H1 (cell line): Measurements from ENCODE around the gene MT1H. TPM values are rescaled to one million over a fixed set of nuclear protein-coding genes. Genes with fewer than 3 reads are reported as not detected.

Experiments
- CTCF ChIA-PET: fragments of 300-600 bp; sonication (Branson Sonifier 250); formaldehyde crosslinking; loops from one replicate; lab custom pipeline; 2021; ENCODE audit not compliant: partially characterized antibody; lab: Charles Lee
- POLR2A ChIA-PET: fragments of 300-600 bp; sonication (Branson Sonifier 250); formaldehyde crosslinking; loops from one replicate; lab custom pipeline; 2021; ENCODE audit warnings: inconsistent platforms; ENCODE audit not compliant: partially characterized antibody; lab: Charles Lee
- DNase-seq, 2 experiments: peaks; one replicate each; pipeline versions ENCODE4 v3.0.0 to v3.0.0-alpha.2; 2010 to 2022; ENCODE audit warnings: low spot score in 2 of 2, low read depth in 1 of 2, mixed read lengths in 1 of 2
- FAIRE-seq: peaks from 2 replicates; lab custom pipeline; 2011; peaks lifted over from hg19 to GRCh38; lab: Jason Lieb, UNC
- H2AFZ ChIP-seq: 2 replicates; pipeline ENCODE4 v1.8.1; 2012; ENCODE audit warnings: low read length, inconsistent platforms
- H2AK5ac ChIP-seq: 2 replicates; pipeline ENCODE4 v1.6.1; 2013; ENCODE audit warnings: low read depth, low read length
- H2BK120ac ChIP-seq: replicated peaks from 2 replicates; pipeline ENCODE3; 2013; ENCODE audit warnings: low read depth, low read length, inconsistent platforms
- H2BK12ac ChIP-seq: 2 replicates; pipeline ENCODE4 v1.6.1; 2013; ENCODE audit warnings: low read depth, low read length
- H2BK15ac ChIP-seq: 2 replicates; pipeline ENCODE4 v1.6.1; 2013; ENCODE audit warnings: low read length
- H2BK20ac ChIP-seq: 2 replicates; pipeline ENCODE4 v1.6.1; 2013; ENCODE audit warnings: low read length
- H2BK5ac ChIP-seq: 2 replicates; pipeline ENCODE4 v1.6.1; 2013; ENCODE audit warnings: low read depth, low read length
- H3K14ac ChIP-seq: 2 replicates; pipeline ENCODE4 v1.6.1; 2013; ENCODE audit warnings: inconsistent platforms; ENCODE audit not compliant: insufficient read length
- H3K18ac ChIP-seq: 2 replicates; pipeline ENCODE4 v1.6.1; 2013; ENCODE audit warnings: low read length; ENCODE audit errors: extremely low read depth
- H3K23ac ChIP-seq: 2 replicates; pipeline ENCODE4 v1.6.1; 2013; ENCODE audit warnings: inconsistent platforms; ENCODE audit not compliant: insufficient read length
- H3K23me2 ChIP-seq: 2 replicates; pipeline ENCODE4 v1.6.1; 2013; ENCODE audit warnings: low read depth, low read length
- H3K27ac ChIP-seq: 2 replicates; pipeline ENCODE4 v1.6.1; 2011; ENCODE audit warnings: low read depth, low read length, inconsistent platforms
- H3K27me3 ChIP-seq, 4 experiments: replicated peaks in 1 of 4; 1 replicate in 1 of 4; 2 replicates in 3 of 4; pipeline versions ENCODE4 v1.6.1 to v1.8.1; 2011 to 2013; ENCODE audit warnings: low read length in 3 of 4, mild to moderate bottlenecking in 3 of 4, inconsistent platforms in 2 of 4, mixed read lengths in 2 of 4, moderate library complexity in 1 of 4; ENCODE audit not compliant: control insufficient read depth in 3 of 4, insufficient read depth in 3 of 4; ENCODE audit errors: extremely low read depth in 1 of 4
- H3K36me3 ChIP-seq, 4 experiments: 2 replicates each; pipeline versions ENCODE4 v1.6.1 to v1.8.1; 2011 to 2013; ENCODE audit warnings: mild to moderate bottlenecking in 4 of 4, low read length in 3 of 4, moderate library complexity in 2 of 4, control low read depth in 1 of 4, inconsistent platforms in 1 of 4; ENCODE audit not compliant: insufficient read depth in 4 of 4, control insufficient read depth in 2 of 4
- H3K4ac ChIP-seq: replicated peaks from 2 replicates; pipeline ENCODE3; 2013; ENCODE audit warnings: low read length, low read depth, mixed read lengths, inconsistent platforms; ENCODE audit not compliant: insufficient read length
- H3K4me1 ChIP-seq, 4 experiments: replicated peaks in 1 of 4; 1 replicate in 1 of 4; 2 replicates in 3 of 4; pipeline versions ENCODE4 v1.6.1 to v1.8.1; 2011 to 2013; ENCODE audit warnings: low read length in 3 of 4, inconsistent platforms in 2 of 4, mixed read lengths in 1 of 4; ENCODE audit not compliant: insufficient read depth in 4 of 4, control insufficient read depth in 3 of 4
- H3K4me2 ChIP-seq, 2 experiments: 2 replicates each; pipeline versions ENCODE4 v1.6.1 to v1.8.1; 2011 to 2013; ENCODE audit warnings: low read depth in 2 of 2, low read length in 2 of 2, control low read depth in 1 of 2, inconsistent platforms in 1 of 2, mild to moderate bottlenecking in 1 of 2; ENCODE audit not compliant: insufficient read depth in 1 of 2
- H3K4me3 ChIP-seq, 4 experiments: fragments of 200-600, 300-600 bp in 1 of 4; sonication (generic), shearing (Covaris generic), sonication (Bioruptor Twin) in 1 of 4; 2 replicates each; pipeline versions ENCODE4 v1.5.1 to v1.8.1; 2011 to 2016; ENCODE audit warnings: low read length in 4 of 4, low read depth in 3 of 4, control low read depth in 2 of 4, inconsistent platforms in 2 of 4, mild to moderate bottlenecking in 2 of 4, mixed read lengths in 1 of 4, moderate library complexity in 1 of 4; ENCODE audit not compliant: insufficient read depth in 2 of 4; ENCODE audit errors: extremely low read depth in 1 of 4
- H3K56ac ChIP-seq: replicated peaks from 2 replicates; pipeline ENCODE3; 2013; ENCODE audit warnings: low read depth, mild to moderate bottlenecking, mixed read lengths, low read length, inconsistent platforms; ENCODE audit not compliant: insufficient read length
- H3K79me1 ChIP-seq: 2 replicates; pipeline ENCODE4 v1.6.1; 2013; ENCODE audit warnings: low read depth, low read length, control low read depth
- H3K79me2 ChIP-seq, 2 experiments: 2 replicates each; pipeline versions ENCODE4 v1.6.1 to v1.8.1; 2012 to 2013; ENCODE audit warnings: low read length in 2 of 2, mild to moderate bottlenecking in 2 of 2, inconsistent platforms in 1 of 2; ENCODE audit not compliant: insufficient read depth in 2 of 2, control insufficient read depth in 1 of 2
- H3K9ac ChIP-seq, 4 experiments: replicated peaks in 1 of 4; 1 replicate in 1 of 4; 2 replicates in 3 of 4; pipeline versions ENCODE4 v1.6.1 to v1.8.1; 2011 to 2013; ENCODE audit warnings: low read depth in 3 of 4, low read length in 3 of 4, control low read depth in 2 of 4, mild to moderate bottlenecking in 2 of 4, moderate library complexity in 2 of 4, inconsistent platforms in 1 of 4; ENCODE audit errors: extremely low read depth in 1 of 4
- H3K9me3 ChIP-seq, 2 experiments: 2 replicates each; pipeline versions ENCODE4 v1.6.1 to v1.8.1; 2012 to 2013; ENCODE audit warnings: mild to moderate bottlenecking in 2 of 2, moderate library complexity in 2 of 2, control low read depth in 1 of 2, inconsistent platforms in 1 of 2, low read depth in 1 of 2, low read length in 1 of 2, mixed read lengths in 1 of 2; ENCODE audit not compliant: insufficient read depth in 2 of 2
- H4K20me1 ChIP-seq, 2 experiments: replicated peaks in 1 of 2; 2 replicates each; pipeline versions ENCODE3 to v1.8.1; 2011 to 2013; ENCODE audit warnings: inconsistent platforms in 2 of 2, low read length in 2 of 2, mild to moderate bottlenecking in 1 of 2; ENCODE audit not compliant: insufficient read depth in 2 of 2, control insufficient read depth in 1 of 2
- H4K5ac ChIP-seq: 2 replicates; pipeline ENCODE4 v1.6.1; 2013; ENCODE audit warnings: low read length, low read depth, mixed read lengths, inconsistent platforms; ENCODE audit not compliant: insufficient read length
- H4K8ac ChIP-seq: 2 replicates; pipeline ENCODE4 v1.8.0; 2013; ENCODE audit warnings: mild to moderate bottlenecking, moderate library complexity, low read length, inconsistent platforms; ENCODE audit not compliant: insufficient read depth; ENCODE audit errors: extremely low read depth
- H4K91ac ChIP-seq: replicated peaks from 2 replicates; pipeline ENCODE3; 2013; ENCODE audit warnings: low read length, mixed read lengths, inconsistent platforms; ENCODE audit not compliant: insufficient read length
- EZH2 ChIP-seq: fragments of 200-600 bp; sonication (generic); IDR thresholded peaks from 2 replicates; pipeline ENCODE4 v1.7.1; 2012; ENCODE audit warnings: low read depth, mild to moderate bottlenecking, moderate library complexity, low read length, inconsistent platforms; ENCODE audit not compliant: severe bottlenecking
- MAFK ChIP-seq: IDR thresholded peaks from 2 replicates; pipeline ENCODE4 v1.6.1; 2012; ENCODE audit warnings: low read depth, mild to moderate bottlenecking, improper control_type of control experiment, low read length
- POLR2A ChIP-seq, 2 experiments: IDR thresholded peaks; 1 replicate in 1 of 2; 2 replicates in 1 of 2; pipeline ENCODE4 v1.6.1; 2011; ENCODE audit warnings: low read depth in 2 of 2, low read length in 2 of 2, mild to moderate bottlenecking in 2 of 2; ENCODE audit errors: control extremely low read depth in 1 of 2
- SP4 ChIP-seq: IDR thresholded peaks from 2 replicates; pipeline ENCODE4 v1.6.1; 2012; ENCODE audit warnings: low read length, inconsistent platforms
- TCF12 ChIP-seq: IDR thresholded peaks from 2 replicates; pipeline ENCODE4 v1.6.1; 2011; ENCODE audit warnings: low read depth, mild to moderate bottlenecking, low read length
- WGBS, 2 experiments: shearing (Covaris generic) in 1 of 2; methylation state at CpG; one replicate each; pipeline versions ENCODE4 v1.1.6 to v1.1.7; 2013 to 2015; ENCODE audit warnings: low lambda C conversion rate in 2 of 2, mixed read lengths in 2 of 2, inconsistent platforms in 1 of 2, low coverage in 1 of 2, missing lambda C conversion rate in 1 of 2; ENCODE audit not compliant: insufficient replicate concordance in 2 of 2, insufficient coverage in 1 of 2, insufficient read length in 1 of 2; ENCODE audit errors: extremely low coverage in 1 of 2, missing lambda C conversion rate in 1 of 2; 5-methylcytosine and 5-hydroxymethylcytosine counted together
- polyA plus RNA-seq, 7 experiments: library from polyadenylated mRNA; depleted of rRNA in 3 of 7; stranded (reverse) in 5 of 7; unstranded in 2 of 7; fragments of >200 nt in 5 of 7; fragments of 200-250 nt in 2 of 7; gene quantifications; 1 replicate in 5 of 7; 2 replicates in 1 of 7; 4 replicates in 1 of 7; pipeline versions ENCODE4 v1.2.1 to v1.2.3, GENCODE V29; 2011 to 2013; ENCODE audit warnings: missing spikeins in 2 of 7, mixed read lengths in 2 of 7
- total RNA-seq: library from RNA; stranded (reverse); fragmentation: NEBNext Ultra II Directional; extraction: Animal tissue kit (Norgen Biotek cat#: 25700); gene quantifications from 2 replicates; pipeline ENCODE4 v1.2.1, GENCODE V29; 2021

MT1H gene
- total and polyA plus RNA-seq, 2 of the 8 experiments (the other 6 are each of a cell fraction or from before 2014, with no cell fraction given), result 11.9 to 95.7 TPM

DNA sequence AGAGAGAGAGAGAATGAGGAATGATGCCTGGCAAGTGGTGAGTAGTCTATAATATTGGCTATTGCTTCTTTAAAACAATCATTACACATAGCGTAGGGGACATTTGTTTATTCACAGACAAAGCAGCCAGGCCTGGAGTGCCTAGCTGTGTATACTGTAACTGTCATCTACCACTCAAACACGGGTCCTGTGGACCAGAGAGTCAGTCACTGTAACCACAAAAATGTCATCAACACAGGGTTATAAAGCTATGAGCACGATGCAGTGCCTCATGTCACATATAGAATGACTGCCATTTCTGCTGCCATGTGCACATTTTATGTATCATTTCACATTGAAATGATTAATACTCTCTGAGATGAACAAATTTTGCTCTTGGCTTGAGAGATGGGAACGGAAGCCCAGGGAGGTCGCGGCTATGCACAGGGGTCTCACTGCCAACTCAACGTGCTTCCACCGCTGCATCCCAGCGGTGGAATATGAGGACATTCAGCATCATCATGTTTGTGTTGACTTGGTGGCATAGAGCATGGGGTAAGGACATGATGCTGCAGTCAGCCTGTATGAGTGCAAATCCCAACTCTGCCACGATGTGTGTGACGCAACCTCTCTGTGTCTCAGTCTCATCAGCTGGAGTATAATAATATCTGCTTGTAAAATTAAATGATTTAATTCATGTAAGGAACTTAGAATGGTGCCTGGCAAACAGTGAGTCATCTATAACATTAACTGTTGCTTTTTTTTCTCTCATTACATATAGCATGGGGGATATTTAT lies 3.3 kb downstream of the MT1H start:
- Histone ChIP-seq H4K5ac (no peak overlapping the region), H2BK120ac (no peak overlapping the region), H3K79me1 (no peaks in the 10 kb centered on the region), H3K36me3 (no peaks in the 10 kb centered on the region), H2BK12ac (no peak overlapping the region), H4K8ac (no peak overlapping the region), H3K4me2 (no peak overlapping the region), H2BK20ac (no peak overlapping the region), H3K4ac (no peak overlapping the region), H3K27me3 (peaks cover 40 to 81% (median 62%) of the 10 kb centered on the region in 4 experiments), H3K4me1 (peaks cover 3 to 25% (median 16%) of the 10 kb centered on the region in 4 experiments), H3K27ac (no peak overlapping the region), H3K56ac (no peak overlapping the region), H3K23ac (no peak overlapping the region), H3K18ac (no peak overlapping the region), H3K23me2 (peaks cover 8% of the 10 kb centered on the region; the same call in 1 of the 2 replicates), H3K4me3 (no peak overlapping the region), H3K9ac (no peak overlapping the region), H4K20me1 (peaks cover 0 to 8% of the 10 kb centered on the region in 2 experiments), H4K91ac (no peak overlapping the region), H2AK5ac (0 out of 2 replicates have a peak overlapping the region, but pooled peaks have one; percentile 18), H2BK5ac (no peak overlapping the region)
- ChIA-PET POLR2A (interaction anchor here (0.6 to 13.9 kb wide), 8 partner anchors 8 to 41 kb away, joined by 3 to 205 read pairs (median 6); partner anchors contain the start of genes MT1B, MT1F and MT1X), CTCF (interaction anchor here (0.6 to 2.9 kb wide), 19 partner anchors 9 to 671 kb away, joined by 3 to 62 read pairs (median 4); no protein-coding TSS in a partner anchor)
- no peak for DNase-seq
- TF ChIP-seq EZH2, result no peak
- TF ChIP-seq SP4, result no peak
- no peak for TF ChIP-seq POLR2A (IDR thresholded peaks at IDR 0.05; ENCODE audit: control extremely low read depth in 1 of 2, low read depth in 2 of 2, low read length in 2 of 2)
- TF ChIP-seq TCF12, result no peak
- TF ChIP-seq MAFK, result no peak
- TF ChIP-seq, all 59 proteins: peak for 0
- Histone ChIP-seq H3K9me3 (no peaks in the 10 kb centered on the region), H3K79me2 (no peaks in the 10 kb centered on the region), H3K14ac (no peak overlapping the region), H2AFZ (no peak overlapping the region), H2BK15ac (no peak overlapping the region)
- 85% methylated on average over 11 of the region's 11 CpGs; no CpG with 5 or more reads in 1 of the 2 experiments for WGBS, 2 experiments
- no peak for FAIRE-seq
